ENCODE measurements around the gene CSMD2.

The CSMD2 gene

GRCh38 chr1:34153246-34153645, 11.8 kb downstream of the CSMD2 start:
- no peak for DNase-seq

GRCh38 chr1:34149501-34149900, 15.5 kb downstream of the CSMD2 start:
- no peak for DNase-seq

- DNase-seq, result no peak
Observed at GRCh38 chr1:34147301-34147700, 17.7 kb downstream of the CSMD2 start.

DNA sequence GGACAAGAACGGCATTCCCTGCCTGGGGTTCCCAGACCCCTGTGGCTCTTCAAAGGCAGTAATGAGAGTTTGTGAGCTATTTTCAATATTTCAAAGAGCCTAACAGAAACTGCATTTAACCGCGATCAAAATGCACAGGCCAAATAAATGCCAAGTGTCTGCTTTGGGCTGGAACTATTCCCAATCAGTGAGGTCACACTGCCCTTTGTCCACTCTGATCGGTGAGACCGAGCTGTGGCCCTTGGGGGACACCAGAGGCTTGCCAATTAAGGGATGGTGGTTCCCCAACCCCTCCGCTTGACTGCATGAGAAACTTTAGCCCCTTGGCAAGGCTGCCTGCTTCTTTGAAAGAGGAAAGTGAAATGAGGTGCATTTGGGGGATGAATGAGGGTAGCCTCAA, 20.3 kb downstream of the CSMD2 start:
- DNase-seq, result no peak

GRCh38 chr1:34143975-34144374, 21.1 kb downstream of the CSMD2 start:
- DNase-seq, result no peak

DNA sequence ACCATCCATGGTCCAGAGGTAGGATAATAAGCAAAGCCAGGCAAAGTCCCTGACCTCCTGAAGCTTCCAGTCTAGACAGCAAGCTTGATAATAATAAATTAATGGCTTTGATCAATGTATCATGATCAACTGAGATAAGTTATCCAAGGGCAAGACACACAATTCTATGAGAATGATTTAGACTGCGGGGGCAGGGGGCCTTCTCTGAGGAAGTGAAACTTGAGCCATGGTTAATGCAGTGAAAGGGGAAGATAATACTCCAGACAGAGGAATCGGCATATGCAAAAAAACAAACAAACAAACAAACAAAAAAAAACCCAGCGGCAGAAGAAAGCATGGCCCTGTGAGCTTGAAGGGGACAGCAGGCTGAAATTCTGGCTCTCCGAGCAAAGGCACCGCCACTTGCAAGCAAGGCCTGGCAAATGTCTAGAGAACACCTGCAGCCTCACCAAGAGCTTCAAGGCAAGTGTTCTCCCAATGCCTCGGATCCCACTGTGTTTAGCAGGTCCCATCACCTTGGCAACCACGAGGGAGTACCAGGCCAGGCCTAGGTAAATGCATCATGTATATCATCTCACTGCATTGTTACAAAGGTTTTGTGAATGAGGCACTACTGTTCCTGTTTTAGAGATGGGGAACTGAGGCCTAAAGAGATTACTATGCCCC, 24.9 kb downstream of the CSMD2 start:
- no peak for DNase-seq

DNA sequence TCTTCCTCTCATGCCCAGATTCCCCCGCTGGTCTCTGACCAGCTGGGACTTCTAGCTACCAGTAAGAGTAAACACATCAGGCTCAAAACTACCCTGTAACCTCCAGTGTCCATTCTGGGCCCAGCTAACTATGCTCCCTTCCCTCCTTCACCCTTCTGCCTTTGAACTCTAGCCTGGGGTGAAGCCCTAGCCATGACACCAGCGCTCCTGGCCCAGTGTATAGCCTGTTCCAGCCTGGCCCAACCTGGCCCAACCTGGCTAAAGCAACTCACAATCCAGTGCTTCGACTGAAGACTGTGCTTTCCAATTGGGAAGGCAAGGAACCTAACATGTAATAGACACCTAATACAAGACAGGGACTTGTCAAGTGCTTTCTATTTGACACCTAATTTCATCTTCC, 27.6 kb downstream of the CSMD2 start:
- DNase-seq, result no peak

GRCh38 chr1:34132161-34132420, 32.9 kb downstream of the CSMD2 start:
- DNase-seq, result no peak

GRCh38 chr1:34131396-34132160, 33.5 kb downstream of the CSMD2 start:
- DNase-seq, result no peak

DNA sequence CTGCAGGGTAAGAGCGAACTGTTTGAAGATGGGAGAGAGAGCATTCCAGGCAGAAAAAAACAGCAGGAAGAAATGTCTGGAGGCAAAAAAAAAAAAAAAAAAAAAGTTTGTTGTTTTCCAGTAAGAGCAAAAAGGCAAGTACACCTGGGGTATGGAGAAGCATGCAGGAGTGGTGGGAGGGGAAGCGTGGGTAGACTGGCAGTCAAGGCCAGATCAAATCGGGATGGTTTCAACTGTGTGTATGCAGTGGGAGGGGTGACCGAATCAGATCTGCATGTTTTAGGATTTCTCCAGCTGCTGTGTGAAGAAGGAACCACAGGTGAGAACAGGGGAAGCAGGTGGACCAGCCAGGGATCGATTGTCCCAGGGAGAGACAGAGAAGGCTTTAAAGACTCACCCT, 34.7 kb downstream of the CSMD2 start:
- DNase-seq, result no peak

DNA sequence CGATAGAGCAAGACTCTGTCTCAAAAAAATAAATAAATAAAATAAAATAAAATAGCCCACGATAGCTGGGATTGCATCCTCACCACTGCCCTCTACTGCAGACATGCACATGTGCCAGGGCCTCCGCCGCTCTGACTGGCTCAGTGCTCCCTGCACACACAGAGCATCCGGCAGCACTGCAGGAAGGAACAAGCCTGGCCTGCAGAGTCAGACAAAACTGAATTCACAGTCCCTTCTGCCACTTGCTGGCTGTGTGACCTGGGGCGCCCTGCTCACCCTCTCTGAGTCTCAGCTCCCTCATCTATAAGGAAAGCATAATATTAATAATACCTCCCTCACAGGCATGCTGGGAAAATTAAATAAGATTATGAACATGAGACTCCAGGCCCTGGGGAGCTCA, 35.4 kb downstream of the CSMD2 start:
- DNase-seq, result no peak

DNA sequence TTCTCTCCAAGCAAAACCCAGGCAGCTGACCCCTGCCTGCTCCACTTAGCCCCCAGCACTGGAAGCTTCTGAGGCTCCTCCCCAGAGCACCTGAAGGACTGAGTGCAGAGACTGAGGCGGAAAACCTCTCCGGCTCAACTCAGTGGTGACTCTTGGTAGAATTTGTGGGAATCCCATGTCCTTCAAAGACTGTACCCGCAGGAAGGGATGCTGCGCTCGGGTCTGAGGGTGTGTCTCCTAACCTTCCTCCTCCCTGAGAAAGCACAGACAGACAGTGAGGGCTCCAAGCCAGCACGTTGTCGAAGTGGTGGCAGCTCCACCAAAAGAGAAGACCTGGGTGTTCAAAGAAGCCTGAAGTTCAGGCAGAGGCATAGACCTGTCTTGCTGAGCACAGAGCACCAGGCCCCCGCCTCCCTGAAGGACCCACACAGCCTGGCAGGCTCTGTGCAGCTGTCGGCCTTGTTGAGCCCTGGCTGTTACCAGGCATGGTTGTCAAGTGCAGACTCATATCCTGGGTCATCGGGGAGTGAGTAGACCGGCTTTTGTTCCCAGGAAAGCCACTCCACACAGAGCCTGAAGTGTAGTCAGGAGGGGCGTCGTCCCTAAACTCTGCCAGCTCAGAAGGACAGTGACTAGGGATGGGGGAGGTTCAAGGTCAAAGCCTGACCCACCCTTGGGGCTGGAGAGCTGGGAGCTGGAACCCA, 36.7 kb downstream of the CSMD2 start:
- no peak for DNase-seq

DNA sequence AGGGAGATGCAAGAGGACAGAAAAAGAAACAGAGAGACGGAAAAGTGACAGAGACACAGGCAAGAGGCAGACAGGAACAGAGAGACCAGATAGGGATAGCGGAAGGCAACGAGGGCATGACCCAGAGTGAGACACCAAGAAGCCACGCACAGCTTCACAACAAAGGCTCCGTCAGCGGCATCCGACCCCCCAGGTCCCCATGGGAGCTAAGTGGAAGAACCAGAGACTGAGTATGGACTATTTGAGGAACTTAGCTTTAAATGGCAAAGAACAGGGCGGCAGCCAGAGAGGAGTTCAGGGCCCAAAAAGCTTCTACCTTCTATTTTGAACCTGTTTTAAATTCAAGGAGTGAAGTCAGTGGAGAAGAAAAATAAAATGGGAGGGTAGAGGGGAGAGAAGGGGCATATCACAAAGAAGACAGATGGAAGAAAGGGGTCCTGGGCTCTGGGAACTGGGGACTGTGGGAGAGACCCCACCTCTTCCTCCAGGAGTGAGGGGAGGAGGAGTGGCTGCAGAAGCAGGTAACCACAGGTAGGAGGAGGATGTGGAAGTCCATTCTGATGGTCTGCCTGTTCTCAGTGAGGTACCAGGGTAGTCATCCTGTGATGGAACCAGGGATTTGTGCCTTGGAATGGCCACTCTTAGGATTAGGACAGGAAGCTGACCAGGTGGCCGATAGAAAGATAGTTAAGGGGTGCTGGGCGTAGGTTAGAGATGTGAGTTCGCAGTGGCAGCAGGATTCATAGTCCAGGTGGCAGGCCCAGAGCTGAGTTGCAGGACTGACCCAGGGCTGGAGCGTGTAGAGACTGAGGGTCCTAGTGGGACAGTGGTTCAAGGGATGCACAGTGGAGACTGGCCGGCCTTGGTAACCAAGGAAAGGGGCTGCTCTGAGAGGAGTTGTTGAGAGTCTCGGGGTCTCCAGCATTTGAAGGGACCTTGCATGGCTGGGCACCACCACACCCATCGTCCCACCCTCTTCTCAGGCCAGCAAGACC, 37.7 kb downstream of the CSMD2 start:
- DNase-seq, result no peak

- DNase-seq, result no peak
Observed at GRCh38 chr1:34126486-34126885, 38.5 kb downstream of the CSMD2 start.

- no peak for DNase-seq
Observed at GRCh38 chr1:34125721-34126380, 39.2 kb downstream of the CSMD2 start.

DNA sequence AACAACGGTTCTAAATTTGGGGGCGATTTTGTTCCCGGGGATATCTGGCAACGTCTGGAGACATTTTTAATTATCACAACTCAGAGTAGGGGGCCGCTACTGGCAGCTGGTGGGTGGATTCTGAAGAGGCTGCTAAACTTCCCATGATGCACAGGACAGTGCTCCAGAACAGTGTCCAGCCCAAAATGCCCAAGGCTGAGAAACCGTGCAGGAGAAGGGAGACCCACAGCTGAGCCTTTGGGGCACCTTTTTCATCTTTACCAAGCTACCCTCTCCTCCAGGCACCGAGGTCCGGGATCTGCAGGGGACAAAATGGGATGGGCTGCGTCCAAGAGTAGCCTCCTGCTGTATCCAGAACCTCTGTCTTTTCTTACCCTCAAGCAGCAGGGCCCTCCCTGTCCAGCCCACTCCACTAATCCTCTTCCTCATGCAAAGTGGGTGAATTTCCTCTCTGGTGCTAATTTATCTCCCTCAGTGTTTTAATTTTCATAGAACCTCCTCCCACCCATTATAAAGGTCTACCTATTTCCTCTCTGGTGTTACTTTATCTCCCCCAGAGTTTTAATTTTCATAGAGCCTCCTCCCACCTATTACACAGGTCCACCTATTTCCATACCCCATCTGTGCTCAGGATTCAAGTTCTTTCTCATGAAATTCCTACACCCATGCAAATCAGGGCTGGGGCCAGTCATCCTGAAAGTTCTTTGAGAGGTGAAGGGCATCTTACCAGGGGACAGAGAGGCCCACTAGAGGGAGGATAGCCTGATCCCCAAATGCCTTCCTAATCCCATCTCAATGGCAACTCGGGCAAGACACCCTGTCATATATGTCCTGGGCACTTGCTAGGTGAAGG, 42.7 kb downstream of the CSMD2 start:
- DNase-seq, result no peak

- no peak for DNase-seq
Observed at GRCh38 chr1:34115233-34115632, 49.8 kb downstream of the CSMD2 start.

DNA sequence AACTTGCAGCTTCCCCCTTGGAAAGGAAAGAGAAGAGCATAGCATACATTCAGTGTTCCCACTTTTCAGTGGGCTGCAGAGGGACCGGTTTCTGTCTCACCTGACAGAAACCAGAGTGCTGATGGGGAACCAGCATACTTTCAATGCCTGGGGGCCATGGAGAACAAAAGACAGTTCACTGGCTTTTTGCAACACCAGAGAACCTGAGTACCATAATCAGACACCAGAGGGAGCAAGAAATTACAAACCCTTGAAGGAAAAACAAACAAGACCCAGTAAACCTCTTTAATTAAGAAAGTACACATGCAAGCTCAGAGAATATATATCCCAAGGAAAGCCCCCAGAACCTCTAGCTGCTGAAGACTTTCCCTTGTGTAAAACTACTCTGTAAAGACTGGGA, 51.1 kb downstream of the CSMD2 start:
- no peak for DNase-seq

DNA sequence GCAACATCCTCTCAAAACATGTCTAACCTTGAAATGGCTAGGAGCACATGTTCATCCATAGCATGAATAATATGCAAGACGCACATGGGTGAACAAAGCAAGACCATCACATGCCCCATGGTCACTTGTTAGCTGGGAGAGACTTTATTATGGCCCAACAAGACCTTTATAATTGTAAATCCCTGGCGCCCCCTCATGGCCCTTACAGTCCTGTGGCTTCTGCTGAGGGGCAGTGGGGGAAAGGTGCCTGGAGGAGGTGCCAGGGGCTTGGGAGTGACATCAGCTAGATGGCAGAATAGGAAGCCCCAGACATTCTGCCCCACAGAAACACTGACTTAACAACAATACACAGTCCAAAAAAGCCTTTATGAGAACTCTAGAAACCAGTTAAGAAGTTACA, 51.7 kb downstream of the CSMD2 start:
- DNase-seq, result no peak

DNA sequence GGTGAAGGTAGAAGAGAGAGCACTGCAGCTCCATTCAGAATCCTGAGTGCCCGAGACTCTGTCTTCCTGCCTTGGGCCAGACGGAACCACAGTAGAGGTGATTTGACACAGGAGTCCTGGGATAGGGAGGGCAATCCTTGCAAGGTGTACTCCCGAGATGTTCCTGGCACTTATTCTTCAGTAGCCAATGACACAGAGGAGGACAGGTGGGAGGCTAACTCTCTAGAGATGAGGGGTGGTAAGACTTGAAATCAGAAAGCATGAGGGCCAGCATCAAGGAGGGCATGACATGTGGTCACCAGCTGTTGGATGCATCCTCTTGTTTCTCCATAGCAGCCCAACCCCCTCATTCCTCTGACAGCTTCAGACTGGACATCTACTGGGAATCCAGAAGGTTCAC, 56.3 kb downstream of the CSMD2 start:
- no peak for DNase-seq

DNA sequence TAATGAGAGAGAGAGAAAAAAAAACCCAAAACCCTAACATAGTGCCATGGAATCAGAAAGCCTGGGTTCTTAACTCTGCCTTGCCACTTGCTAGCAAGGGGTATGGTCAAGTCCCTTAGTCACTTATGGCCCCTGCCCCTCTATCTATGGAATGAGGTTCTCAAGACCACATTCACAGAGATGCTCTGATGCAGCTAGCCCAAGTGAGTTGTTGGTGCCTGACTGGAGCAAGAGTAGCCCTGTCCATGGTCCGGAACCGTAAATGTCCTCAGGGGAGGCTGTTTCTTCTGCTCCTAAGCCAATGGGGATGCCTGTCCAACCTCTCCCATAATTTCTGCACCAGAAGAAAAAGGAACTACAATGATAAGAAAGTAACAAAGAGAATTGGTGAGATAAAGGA, 56.8 kb downstream of the CSMD2 start:
- no peak for DNase-seq

GRCh38 chr1:34101151-34101550, 63.9 kb downstream of the CSMD2 start:
- no peak for DNase-seq

Measured in NCI-H2081 treated with DMSO at 0.1 percent for 48 hours (cell line).